Measurements from ENCODE around the gene IDH3G. TPM values are rescaled to one million over a fixed set of nuclear protein-coding genes. Genes with fewer than 3 reads are reported as not detected.

The IDH3G gene
- total and polyA plus RNA-seq, 2 experiments from 2014 or later, result 41.4 to 49.0 TPM

DNA sequence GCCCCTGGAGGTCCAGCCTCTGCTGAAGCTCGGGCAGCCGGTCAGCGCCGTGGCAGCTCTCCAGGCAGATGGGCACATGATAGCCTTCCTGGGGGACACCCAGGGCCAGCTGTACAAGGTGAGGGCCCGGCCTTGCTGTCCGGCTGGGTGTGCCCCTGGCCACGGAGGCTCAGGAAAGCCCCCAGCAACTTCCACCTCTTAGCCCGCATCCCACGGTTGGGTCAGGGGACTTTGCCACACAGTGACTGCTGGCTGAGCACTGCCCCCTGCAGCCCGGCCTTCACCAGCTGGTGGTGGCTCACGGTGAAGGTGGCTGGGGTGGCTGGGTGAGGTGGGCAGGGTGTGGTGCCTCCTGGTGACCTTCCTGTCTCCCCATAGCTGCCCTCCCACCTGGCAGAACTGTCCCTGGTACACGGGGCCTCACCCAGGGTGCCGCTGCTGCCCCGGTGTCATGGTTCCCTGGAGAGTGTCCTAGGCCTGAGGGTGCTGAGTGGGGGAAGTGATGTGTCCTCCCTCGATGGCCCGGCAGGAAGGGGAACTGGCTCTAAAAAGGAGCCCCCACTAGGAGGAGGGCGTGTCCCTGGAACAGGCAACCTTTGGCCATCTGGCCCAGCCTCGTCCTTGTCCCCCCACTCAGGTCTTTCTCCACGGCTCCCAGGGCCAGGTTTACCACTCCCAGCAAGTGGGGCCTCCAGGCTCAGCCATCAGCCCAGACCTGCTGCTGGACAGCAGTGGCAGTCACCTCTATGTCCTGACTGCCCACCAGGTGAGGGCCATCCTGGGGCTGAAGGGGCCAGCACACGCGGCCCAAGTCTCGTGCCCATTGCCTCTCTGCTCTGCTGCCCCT lies 25.6 kb downstream of the IDH3G start:
- Histone ChIP-seq H3K27me3 (ENCODE audit: insufficient read depth) (no peaks in the 10 kb centered on the region), H3K4me1 (ENCODE audit: insufficient read depth) (no peaks in the 10 kb centered on the region), H2AFZ (no peak overlapping the region), H4K20me1 (replicated peaks; ENCODE audit: insufficient read depth) (no peaks in the 10 kb centered on the region), H3K9me2 (ENCODE audit: insufficient read depth) (no peaks in the 10 kb centered on the region), H3K4me2 (no peak overlapping the region), H3K27ac (ENCODE audit: low read depth) (no peak overlapping the region), H3K79me2 (replicated peaks; ENCODE audit: insufficient read depth) (no peaks in the 10 kb centered on the region), H3K4me3 (no peak overlapping the region), H3F3A (replicated peaks; ENCODE audit: low read depth) (no peaks in the 10 kb centered on the region), H3K36me3 (ENCODE audit: insufficient read depth) (no peaks in the 10 kb centered on the region)
- Mint-ChIP-seq H3K4me3 (no peak overlapping the region), H3K27ac (no peak overlapping the region), H3K4me1 (peaks cover 5% of the 10 kb centered on the region; the same call in 2 of the 3 replicates), H3K9me3 (no peaks in the 10 kb centered on the region), H3K27me3 (ENCODE audit: insufficient read depth, low read depth, poor library complexity) (peaks cover 7% of the 10 kb centered on the region), H3K36me3 (ENCODE audit: low read depth) (no peaks in the 10 kb centered on the region)
- TF ChIP-seq, protein P1, sequence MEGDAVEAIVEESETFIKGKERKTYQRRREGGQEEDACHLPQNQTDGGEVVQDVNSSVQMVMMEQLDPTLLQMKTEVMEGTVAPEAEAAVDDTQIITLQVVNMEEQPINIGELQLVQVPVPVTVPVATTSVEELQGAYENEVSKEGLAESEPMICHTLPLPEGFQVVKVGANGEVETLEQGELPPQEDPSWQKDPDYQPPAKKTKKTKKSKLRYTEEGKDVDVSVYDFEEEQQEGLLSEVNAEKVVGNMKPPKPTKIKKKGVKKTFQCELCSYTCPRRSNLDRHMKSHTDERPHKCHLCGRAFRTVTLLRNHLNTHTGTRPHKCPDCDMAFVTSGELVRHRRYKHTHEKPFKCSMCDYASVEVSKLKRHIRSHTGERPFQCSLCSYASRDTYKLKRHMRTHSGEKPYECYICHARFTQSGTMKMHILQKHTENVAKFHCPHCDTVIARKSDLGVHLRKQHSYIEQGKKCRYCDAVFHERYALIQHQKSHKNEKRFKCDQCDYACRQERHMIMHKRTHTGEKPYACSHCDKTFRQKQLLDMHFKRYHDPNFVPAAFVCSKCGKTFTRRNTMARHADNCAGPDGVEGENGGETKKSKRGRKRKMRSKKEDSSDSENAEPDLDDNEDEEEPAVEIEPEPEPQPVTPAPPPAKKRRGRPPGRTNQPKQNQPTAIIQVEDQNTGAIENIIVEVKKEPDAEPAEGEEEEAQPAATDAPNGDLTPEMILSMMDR (conservative IDR thresholded peaks at IDR 0.05; ENCODE audit: low read depth in 2 of 2), result peak in 1 of 2 experiments; percentile 44; a peak in 2 of 4 replicates
- TF ChIP-seq POLR2AphosphoS5 (IDR thresholded peaks at IDR 0.05; ENCODE audit: low read depth), result no peak
- DNase-seq (ENCODE audit: low spot score), result no peak
- ATAC-seq, result no peak; the same call in 2 of the 3 replicates

DNA sequence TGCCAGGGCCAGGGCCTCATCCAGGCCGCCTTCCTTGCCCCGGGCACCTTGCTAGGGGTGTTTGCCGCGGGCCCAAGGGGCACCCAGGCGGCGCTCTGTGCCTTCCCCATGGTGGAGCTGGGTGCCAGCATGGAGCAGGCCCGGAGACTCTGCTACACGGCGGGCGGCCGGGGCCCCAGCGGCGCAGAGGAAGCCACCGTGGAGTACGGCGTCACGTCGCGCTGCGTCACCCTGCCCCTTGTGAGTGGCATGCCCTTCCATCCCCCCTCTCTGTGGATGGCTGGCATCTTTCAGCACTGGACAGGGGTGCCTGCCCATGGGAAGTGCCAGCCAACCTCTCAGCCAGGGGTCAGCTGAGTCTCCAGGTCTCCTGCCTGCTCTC lies 26.5 kb downstream of the IDH3G start:
- H3K36me3 Mint-ChIP-seq (ENCODE audit: low read depth), result no peaks in the 10 kb centered on the region
- DNase-seq (ENCODE audit: low spot score) (no peak), ATAC-seq (no peak; the same call in 2 of the 3 replicates)
- Histone ChIP-seq H3F3A (replicated peaks; ENCODE audit: low read depth) (no peaks in the 10 kb centered on the region), H3K36me3 (ENCODE audit: insufficient read depth) (no peaks in the 10 kb centered on the region), H2AFZ (no peak overlapping the region), H3K4me3 (no peak overlapping the region), H3K4me2 (no peak overlapping the region), H3K9me2 (ENCODE audit: insufficient read depth) (no peaks in the 10 kb centered on the region), H3K27me3 (ENCODE audit: insufficient read depth) (no peaks in the 10 kb centered on the region), H4K20me1 (replicated peaks; ENCODE audit: insufficient read depth) (no peaks in the 10 kb centered on the region), H3K4me1 (ENCODE audit: insufficient read depth) (no peaks in the 10 kb centered on the region), H3K27ac (ENCODE audit: low read depth) (no peak overlapping the region), H3K79me2 (replicated peaks; ENCODE audit: insufficient read depth) (no peaks in the 10 kb centered on the region)
- H3K4me1 Mint-ChIP-seq, result peaks cover 5% of the 10 kb centered on the region; the same call in 2 of the 3 replicates
- H3K9me3 Mint-ChIP-seq, result no peaks in the 10 kb centered on the region
- TF ChIP-seq CREB1 (CRISPR knock-in tag; IDR thresholded peaks at IDR 0.05; ENCODE audit: low read depth), result no peak
- TF ChIP-seq ZNF331 (CRISPR knock-in tag; IDR thresholded peaks at IDR 0.05; ENCODE audit: low read depth), result no peak
- TF ChIP-seq, protein P1 (conservative IDR thresholded peaks at IDR 0.05; ENCODE audit: low read depth in 2 of 2), result no peak
- TF ChIP-seq REST (IDR thresholded peaks at IDR 0.05; ENCODE audit: unreplicated experiment), result no peak
- no peak for TF ChIP-seq ETS1 (IDR thresholded peaks at IDR 0.05)
- no peak for TF ChIP-seq EZH2phosphoT487 (IDR thresholded peaks at IDR 0.05; ENCODE audit: unreplicated experiment)
- peaks cover 7% of the 10 kb centered on the region for H3K27me3 Mint-ChIP-seq (ENCODE audit: insufficient read depth, low read depth, poor library complexity)
- H3K4me3 Mint-ChIP-seq, result no peak overlapping the region
- no peak overlapping the region for H3K27ac Mint-ChIP-seq
